Activated T-cell treated with anti-CD3 and anti-CD28 coated beads for 1 hour (primary cell): ENCODE measurements around the gene ZNF436.
"Not testable (repeated sequence)": the region's sequence is repeated elsewhere in the genome, so short reads cannot be mapped to it uniquely, and the experiment has no call there.

Source experiments
- DNase-seq: peaks from one replicate; pipeline ENCODE4 v3.0.0-alpha.2; 2020; ENCODE audit warnings: low read depth

ZNF436 gene

DNA sequence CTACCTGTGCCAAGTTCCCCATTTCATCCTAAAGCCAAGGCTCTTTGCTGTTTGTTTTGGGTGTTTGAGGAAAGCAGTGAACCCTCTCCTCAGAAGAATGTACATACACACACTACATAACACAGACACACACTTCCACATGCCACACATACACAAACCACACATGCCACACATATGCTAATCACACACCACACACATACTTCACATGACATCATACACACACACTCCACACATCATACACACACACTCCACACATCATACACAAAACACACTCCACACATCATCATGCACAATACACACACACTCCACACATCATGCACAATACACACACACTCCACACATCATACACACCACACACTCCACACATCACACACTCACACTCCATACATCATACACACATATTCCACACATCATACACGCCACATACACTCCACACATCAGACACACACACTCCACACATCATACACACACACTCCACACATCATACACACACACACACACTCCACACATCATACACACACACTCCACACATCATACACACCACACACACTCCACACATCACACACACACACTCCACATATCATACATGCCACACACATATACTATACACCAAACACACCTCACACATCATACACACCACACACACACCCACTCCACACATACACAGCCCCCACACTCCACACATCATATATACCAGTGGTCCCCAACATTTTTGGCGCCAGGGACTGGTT, 22.7 kb upstream of the ZNF436 start:
- DNase-seq: no peak

DNA sequence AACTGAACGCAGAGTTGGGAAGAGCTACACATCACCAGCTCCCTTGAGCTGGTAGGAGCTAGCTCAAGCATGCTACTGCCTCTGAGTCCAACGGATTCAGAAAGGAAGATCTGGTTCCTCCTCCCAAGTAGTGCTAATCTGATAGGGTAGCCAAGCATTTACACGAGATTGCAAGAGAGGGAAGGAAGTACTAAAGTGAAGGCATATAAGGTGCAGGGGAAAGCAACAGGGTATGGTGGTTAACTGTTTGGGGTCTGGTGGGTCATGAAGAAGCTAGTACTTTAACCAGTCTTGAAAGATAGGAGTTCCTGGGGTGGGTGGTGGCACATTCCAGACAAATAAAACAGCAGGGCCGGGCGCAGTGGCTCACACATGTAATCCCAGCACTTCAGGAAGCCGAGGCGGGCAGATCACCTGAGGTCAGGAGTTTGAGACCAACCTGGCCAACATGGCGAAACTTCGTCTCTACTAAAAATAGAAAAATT, 20.2 kb upstream of the ZNF436 start:
- no peak for DNase-seq

DNA sequence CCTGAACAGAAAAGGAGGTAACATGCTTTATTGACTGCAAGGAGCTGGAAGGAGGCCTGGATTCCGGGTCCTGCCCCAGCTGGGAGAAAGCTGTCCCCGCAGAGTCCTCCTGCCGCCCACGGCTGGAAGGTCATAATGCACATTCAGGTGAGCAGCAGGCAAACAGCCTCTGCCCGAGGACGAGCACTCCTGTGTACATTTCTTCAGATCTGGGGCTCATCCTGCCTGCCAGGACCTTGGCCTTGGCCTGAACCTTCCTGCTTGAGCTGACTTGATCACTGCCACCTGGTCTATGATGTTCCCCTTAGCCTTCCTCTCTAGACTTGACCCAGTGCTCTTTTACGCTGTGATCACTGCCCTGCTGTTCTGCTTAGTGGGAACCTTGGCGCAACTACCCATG, 17.9 kb upstream of the ZNF436 start:
- DNase-seq: no peak

DNA sequence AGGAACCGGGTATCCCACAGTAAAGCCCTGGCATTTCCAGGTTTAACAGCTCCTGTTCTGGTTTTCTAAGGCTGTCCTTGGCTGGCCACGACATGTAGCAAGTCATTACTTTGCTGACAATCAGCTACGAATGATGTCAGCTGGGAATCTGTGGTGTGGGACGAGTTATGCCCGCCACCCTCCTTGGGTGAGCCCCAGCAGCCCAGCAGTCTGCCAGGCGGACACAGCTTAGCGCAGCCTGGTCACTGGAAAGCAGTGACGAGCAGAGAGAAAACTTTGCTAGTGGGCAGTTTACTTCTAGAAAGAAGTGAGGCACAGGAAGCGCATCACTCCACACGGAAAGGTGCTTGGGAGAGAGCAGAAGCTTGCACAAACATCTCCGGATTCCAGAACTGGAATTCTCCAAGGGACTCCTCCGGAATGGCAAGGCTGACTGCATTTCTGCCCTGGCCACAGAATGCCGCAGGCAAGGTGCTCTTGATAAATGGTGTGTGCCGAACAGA, 15.5 kb upstream of the ZNF436 start:
- no peak for DNase-seq

DNA sequence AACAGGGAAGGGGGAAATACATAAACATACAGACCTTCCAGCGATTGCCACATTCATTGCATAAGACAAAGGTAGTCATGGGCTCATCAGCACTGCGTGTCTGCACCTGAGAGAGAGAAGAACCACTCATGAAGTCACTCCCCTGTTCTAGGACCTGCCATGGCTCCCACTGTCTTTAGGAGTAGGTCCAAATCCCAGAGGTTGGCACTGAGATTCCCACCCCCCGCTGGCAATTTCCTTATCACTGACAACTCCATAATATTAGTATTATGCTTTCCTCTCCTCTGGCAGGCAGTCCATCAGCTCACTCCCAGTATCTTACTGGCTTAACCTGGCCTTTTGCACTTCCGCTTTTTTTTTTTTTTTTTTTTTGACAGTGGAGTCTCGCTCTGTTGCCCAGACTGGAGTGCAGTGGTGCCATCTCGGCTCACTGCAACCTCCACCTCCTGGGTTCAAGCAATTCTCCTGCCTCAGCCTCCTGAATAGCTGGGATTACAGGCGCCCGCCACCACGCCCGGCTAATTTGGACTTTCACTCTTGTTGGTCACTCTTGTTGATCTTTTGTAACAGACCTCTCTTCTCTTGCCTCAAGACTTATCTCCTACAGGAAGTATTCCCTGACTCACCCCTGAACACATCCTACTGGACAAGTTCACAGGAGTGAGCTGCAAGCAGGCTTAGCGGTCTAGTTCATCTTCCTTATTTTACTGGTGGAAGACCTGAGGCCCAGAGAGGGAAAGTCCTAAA, 14.8 kb upstream of the ZNF436 start:
- DNase-seq: no peak

DNA sequence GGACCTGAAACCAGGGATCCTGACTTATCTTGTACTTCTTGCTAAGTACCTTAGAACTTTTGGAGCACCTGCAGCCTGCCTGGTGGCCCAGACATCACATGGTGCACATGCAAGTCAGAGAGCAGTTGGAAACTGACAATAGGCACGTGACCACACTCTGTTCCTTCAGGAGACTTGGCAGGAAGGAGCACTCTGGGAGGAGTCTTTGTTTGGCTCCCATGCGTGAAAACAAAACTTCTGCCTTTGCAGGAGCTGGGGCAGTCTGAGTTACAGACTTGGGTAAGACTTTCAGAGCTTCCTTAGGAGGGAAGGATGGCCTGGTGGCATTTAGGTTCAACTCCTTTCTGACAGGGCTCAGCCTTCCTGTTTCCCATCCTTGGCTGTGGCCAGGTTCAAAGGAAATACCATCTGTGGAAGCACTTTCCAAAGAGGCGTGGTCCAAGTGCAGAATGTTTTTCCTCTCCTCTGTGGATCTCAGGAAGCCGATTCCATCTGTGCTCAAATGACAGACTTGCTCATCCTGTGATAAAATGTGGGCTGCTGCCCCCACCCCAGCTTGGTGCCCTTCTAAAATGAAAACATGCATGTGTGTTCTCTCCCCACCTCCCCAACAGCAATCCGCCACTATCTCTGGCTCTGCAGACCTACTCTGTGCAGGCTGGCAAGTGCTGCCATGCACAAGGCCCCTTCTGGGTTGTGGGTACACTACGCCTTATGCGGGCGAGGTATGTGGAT, 14.1 kb upstream of the ZNF436 start:
- DNase-seq: no peak

DNA sequence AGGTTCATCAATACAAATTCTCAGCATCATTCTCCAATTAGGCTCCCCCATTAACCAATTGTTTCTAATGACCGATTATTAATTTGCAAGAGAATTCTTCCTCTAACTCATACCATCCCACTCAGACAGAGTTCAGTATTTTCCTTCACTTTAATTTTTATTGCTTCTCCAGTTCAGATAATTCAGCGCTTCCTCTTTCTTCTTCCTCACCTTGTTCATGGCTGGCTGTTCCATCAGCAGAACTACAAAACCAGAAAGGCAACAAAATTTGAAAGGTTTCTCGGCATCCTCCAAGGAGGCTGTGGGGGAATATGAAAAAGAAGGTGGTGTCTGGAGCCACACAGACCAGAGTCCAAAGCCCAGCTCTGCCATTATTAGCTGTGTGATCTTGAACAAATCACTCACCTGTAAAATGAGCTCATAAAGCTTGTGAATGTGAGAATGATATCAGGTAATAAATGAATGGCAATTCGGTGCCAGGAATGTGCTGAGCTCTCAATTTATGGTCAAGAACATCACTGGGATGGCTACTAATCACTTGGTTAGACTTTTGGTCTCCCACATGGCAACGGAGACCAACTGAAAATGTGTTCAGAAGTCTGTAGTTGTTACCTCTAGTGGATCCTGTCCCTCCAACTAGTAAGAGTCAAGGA, 11.7 kb upstream of the ZNF436 start:
- no peak for DNase-seq

DNA sequence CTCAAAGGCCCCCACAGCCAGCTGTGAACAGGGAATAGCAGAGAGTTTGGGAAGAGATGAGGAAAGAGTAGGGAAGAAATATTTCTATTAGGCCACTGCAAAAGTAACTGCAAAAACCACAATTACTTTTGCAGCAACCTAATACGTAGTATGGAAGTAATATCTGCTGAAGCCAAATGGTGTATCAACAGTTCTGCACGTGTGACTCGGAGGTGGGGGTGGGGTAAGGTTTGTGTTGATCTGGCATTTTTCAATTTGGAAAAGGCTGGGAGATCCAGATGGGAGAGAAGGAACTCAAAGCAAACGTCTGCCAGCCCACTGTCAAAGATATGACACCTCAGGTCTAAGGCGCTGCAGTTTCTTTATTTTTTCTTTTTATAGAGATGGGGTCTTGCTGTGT, 11.1 kb upstream of the ZNF436 start:
- DNase-seq: no peak

DNA sequence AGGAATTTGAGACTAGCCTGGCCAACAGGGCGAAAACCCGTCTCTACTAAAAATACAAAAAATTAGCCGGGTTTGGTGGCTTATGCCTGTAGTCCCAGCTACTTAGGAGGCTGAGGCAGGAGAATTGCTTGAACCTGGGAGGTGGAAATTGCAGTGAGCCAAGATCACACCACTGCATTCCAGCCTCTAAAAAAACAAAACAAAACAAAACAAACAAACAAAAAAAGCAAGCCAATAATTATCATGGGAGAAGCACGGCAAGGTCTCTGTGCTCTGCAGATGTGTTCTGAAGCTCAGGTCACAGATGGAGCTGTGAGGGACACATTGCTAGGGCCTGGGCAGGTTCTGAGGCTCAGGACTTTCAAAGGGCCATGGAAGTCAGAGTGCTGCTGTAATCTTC, 10.6 kb upstream of the ZNF436 start:
- DNase-seq: not testable (repeated sequence)

DNA sequence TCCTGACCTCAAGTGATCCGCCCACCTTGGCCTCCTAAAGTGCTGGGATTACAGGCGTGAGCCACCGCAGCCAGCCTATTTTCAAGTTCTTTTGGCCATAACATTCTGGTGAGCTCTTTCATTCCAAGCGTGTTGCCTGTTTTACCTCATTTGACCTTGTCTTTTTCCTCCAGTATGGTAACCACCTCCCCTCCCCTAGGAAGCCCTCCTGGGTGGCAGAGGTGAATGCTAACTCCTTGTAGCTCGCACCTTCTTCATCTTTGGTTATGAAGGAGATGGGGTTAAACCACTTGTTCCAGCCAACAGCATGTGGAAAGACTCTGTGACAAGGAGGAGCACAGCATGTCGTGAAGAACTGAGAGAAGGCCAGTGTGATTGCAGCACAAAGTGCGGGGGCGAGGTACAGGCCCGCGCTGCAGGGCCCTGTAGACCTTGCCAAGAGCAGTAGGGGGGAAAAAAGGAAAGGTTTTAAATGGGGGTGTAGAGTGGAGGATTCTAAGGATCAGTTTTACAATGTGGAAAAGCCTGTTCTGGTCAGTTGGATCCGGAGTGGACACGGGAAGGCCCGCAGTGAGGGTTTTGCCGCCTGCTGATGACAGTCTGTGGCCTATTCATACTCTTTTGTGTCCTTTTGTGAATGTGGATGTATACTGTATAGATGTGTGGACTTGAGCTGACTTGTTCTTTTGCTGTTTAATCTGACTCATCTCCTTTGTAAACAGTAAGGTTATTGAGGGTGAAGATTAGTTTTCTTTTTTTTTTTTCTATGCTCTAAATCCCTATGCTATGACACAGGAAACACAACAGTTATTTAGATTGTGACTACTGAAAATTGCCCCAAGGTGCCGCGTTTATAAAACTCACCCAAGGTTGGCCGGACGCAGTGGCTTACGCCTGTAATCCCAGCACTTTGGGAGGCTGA, 7.5 kb upstream of the ZNF436 start:
- no peak for DNase-seq

DNA sequence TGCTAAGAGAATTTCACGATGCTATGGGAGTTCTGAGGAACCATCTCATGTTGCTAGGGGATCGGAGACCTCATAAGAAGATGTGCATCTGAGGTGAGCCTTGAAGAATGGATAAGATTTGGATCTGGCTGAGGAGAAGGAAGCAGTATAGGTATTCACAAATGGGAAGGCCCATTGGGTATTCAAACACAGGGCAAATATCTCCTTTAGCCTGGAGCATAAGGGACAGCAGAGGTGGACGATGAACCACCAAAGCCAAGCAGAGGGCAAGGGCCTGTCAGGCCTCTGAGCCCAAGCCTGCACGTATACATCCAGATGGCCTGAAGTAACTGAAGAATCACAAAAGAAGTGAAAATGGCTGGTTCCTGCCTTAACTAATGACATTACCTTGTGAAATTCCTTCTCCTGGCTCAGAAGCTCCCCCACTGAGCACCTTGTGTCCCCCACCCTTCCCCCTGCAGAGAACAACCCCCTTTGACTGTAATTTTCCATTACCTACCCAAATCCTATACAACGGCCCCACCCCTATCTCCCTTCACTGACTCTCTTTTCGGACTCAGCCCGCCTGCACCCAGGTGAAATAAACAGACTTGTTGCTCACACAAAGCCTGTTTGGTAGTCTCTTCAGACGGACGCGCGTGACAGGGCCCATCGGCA, 4.6 kb upstream of the ZNF436 start:
- DNase-seq: not testable (repeated sequence)

DNA sequence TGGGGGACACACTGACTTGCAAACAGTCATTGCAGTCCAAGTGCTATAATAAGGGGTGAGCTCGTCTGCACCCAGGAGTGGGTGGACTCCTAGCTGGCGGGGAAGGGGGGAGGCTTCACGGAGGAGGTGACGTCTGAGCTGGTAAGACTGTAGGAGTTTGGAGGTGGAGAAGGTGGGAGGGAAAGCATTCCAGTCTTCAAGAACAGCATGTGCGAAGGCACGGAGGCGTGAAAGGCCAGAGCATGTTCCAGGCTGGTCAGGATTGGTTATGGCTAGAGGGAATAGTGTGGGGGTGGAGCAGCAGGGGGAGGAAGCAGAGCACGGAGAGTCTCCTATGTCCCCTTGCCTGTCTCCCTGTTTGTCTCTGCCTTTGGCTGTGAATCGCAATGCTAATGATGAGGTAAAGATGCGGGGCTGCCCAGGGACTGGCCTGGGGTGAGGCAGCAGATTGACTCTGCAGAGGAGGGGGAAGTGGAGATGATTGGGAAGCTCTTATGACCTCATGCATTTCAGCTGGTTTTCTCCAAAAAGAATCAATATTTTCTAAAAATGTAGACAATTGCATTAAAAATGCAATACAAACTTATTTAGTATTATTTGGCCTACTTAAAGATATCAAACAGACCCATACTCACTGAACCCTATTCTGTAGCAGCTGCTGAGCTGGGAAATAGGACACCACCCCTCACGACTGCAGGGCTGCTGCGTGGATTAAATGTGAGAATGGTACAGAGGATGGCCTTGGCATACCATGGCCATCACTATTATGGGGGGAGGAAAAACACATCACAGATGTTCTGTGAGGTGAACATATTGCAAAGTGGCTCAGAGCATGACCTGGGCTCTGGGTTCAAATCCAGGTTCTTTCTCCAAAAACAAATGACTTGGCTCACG, 2.6 kb upstream of the ZNF436 start:
- no peak for DNase-seq

DNA sequence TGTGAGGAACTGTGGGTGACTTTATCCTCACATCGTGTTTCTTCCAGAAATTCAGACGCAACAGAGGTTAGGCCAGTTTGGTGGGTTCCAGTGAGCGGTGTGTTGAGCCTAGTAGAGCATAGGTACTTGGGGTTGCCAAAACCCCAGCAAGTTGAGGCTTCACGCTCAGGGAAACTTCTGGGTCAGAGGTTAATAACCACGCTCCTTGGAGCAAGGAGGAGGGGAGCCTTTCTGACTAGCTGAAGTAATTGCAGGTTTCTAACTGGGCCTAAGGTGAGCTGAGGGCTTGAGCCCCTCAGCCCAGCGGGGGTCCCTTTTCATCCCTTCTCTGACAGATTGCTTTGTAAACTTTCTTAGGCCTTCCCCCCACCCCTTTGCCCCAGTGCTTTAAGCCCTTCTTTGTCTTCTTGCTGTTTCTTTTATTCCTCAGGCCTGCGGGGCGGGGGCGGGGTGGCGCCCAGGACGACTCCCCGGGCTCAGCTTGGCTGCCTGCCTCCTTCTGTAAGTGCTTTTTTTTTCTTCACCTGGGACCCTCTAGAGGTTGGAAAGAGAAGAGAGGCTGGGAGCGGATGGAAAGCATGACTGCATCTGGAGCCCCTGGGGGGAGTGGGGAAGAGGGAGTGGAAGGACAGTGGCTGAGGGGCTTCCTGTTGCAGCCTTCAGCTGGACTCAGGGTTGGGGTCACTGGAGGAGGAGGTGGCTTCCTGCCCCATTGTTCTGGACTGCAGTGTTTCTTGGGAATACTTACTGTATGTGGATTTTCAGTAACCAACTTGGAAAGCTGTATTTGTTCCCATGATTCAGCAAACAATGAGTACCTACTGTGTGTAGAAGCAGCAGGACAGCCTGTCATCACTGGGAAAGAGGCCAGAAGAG, 1.3 kb upstream of the ZNF436 start:
- no peak for DNase-seq

DNA sequence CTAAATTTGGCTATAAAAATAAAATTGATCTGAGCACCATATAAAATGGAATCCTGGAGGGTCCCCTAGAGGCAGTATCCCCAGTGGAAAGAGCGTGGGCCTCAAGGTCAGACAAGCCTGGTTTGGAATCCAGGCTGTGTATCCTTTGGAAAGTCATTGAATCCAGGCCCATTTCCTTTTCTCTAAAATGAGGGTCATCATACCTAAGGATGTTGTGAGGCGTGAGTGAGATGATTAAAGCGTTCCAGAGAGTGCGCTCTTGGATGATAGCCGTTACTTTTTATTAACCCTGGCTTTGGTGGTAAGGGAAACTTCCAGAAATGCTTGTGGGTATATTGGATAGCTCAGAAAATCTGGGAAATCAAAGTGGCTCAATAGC, 683 bp upstream of the ZNF436 start:
- no peak for DNase-seq

DNA sequence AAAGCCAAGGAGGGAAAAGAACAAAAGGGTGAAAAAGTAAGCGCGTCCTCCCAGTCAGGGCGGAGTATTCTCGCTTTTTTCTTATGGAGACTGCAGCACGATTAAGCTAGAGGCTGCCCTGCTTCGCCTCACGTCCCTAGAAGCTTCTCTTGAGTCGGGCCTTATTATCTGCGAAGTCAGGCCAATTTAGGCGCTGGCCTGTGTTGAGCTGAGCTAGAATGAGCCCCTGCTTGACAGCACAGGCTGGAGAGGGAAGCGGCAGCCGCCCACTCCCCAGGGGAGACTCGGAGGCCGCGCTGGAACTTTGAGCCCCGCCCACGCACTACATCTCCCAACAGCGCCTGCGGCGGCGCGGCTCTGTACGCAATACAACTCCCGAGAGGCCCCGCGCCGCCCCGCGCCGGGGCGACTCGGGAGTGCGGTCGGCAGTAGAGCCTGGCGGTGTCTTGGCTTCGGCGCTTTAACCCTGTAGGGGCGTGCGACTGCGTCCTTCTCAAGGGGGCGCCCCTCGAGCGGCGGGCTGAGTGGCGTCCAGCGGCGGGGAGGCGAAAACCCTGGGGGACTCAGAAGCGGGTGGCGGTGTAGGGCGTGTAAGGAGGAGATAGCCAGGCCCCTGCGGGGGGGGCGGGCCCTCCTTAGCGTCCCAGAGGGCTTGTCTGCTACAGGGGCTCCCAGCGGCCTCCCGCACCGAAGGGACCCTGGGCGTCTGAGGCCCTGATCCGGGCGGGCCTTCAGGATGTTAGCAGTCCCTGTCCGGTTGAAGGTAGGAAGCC, 888 bp downstream of the ZNF436 start:
- peak; percentile 82 for DNase-seq

DNA sequence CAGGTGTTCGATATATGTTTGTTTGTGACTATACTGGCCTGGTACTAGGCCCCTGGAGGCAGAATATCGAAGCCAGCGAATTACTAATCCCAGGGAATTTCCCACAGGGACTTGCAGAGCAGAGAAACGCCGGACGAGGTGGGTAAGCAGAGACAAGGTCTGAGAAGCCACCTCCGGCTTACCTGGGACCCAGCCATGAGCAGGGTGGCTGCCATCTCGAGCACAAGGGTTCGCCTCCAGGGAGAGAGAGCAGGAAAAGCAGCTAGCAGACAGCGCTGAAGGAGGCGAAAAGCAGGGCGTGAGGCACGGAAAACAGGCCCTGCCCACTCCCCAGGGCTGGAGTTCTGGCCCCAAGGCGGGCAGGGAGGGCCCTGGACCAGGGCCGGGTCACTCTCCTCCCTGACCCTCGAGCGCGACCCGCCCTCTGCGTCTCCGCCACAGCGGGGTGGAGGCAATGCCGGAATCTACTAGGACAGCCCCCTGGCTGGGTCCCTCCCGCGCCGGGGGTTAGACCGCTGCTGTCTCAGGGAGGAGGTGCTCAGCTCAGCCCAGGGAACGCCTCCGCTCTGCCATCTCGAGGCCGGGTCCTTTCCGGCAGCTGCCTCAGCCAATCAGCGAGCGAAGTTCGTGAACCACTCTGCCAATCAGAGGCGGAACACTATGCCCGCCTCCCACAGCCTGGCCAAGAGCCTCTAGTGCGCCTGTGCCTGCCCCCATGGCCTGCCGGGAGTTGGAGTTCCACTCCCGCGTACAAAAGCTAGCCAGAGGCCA, 1.7 kb downstream of the ZNF436 start:
- DNase-seq: peak; percentile 93

DNA sequence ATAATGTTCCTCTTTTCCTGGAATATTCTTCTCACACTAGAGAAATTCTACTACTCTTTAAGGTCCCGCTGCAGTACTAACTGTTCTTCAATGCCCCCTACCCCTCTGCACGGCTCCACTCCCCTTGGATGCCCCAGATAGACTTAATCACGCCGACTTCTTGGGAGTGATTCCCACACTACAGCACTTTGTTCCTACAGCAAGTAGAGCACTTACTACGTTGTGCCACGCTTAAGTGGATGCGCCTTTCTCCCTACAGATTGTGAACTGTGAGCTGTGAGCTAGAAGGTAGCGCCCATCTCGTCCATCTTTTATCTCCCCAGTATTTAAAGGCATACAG, 2.2 kb downstream of the ZNF436 start:
- no peak for DNase-seq
